Measurements from ENCODE around the gene PLA2G6.
A peak's percentile ranks its signal among the peaks of the same experiment; 100 is the strongest.

PLA2G6 gene
- 58.0 to 138 (median 78.1) reads per million in 4 experiments for total RNA-seq

- DNase-seq: peak; percentile 93
These were observed at the start of gene PLA2G6 for GRCh38 chr22:38181453-38182200. TSS of gene PLA2G6 (minus strand) at chr22:38181830. CDS start at chr22:38169426, 12,404 bp downstream.

- no peak for DNase-seq
These were observed 49.3 kb upstream of the PLA2G6 start for GRCh38 chr22:38230916-38231315.

GRCh38 chr22:38230108-38230825, 48.6 kb upstream of the PLA2G6 start:
- DNase-seq: no peak

GRCh38 chr22:38228873-38229740, 47.5 kb upstream of the PLA2G6 start:
- DNase-seq: no peak

GRCh38 chr22:38228326-38228872, 46.8 kb upstream of the PLA2G6 start:
- no peak for DNase-seq

GRCh38 chr22:38226853-38227649, 45.4 kb upstream of the PLA2G6 start:
- DNase-seq: no peak

GRCh38 chr22:38223289-38223960, 41.8 kb upstream of the PLA2G6 start:
- no peak for DNase-seq

GRCh38 chr22:38222797-38223119, 41.1 kb upstream of the PLA2G6 start:
- DNase-seq: no peak

GRCh38 chr22:38221908-38222796, 40.5 kb upstream of the PLA2G6 start:
- no peak for DNase-seq

GRCh38 chr22:38221407-38221806, 39.8 kb upstream of the PLA2G6 start:
- DNase-seq: no peak

GRCh38 chr22:38220653-38221386, 39.2 kb upstream of the PLA2G6 start:
- DNase-seq: no peak

- DNase-seq: no peak
These were observed 38.5 kb upstream of the PLA2G6 start for GRCh38 chr22:38220163-38220562.

- DNase-seq: no peak
These were observed 38.0 kb upstream of the PLA2G6 start for GRCh38 chr22:38219632-38220031.

GRCh38 chr22:38218661-38219622, 37.3 kb upstream of the PLA2G6 start:
- DNase-seq: no peak

- DNase-seq: no peak
These were observed 33.8 kb upstream of the PLA2G6 start for GRCh38 chr22:38215156-38216038.

- peak; percentile 50 for DNase-seq
These were observed 32.8 kb upstream of the PLA2G6 start for GRCh38 chr22:38214302-38215056.

GRCh38 chr22:38213990-38214301, 32.3 kb upstream of the PLA2G6 start:
- no peak for DNase-seq
